ENCODE data around the gene COMT.

The COMT gene

DNA sequence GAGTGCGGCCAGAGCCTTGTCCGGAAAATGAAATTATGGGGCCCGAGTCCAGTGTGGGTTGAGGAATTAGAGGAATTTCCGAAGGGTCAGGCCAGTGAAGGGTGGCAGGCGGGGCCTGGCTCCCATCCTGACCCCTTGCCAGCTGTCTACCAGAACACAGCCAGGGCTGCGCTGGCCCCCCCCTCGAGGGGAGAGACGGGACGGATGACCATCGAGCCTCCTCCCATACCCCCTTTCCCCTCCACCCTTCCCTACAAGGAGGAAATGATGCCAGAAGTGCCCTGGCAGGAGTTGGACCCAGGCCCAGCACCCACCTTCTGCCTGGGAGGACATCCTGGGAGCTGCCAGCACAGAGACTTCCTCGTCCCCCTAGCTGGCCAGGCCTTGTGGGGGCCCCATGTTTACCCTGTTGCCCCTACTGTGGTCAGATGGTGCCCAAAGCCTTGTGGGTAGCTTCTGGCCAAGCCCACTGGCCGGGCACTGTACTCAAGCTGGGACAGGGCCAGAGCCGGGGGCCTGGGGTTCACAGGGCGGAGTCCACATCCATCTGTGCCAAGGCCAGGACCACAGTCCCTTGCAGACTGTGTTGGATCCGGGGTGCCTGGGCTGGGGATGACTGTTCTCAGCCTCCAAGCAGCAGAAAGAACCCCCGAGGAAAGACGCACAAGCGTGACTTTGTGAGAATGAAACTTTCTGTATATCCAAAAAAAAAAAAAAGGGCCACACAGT, 54.2 kb downstream of the COMT start:
- DNase-seq (ENCODE audit: low read depth): no peak

DNA sequence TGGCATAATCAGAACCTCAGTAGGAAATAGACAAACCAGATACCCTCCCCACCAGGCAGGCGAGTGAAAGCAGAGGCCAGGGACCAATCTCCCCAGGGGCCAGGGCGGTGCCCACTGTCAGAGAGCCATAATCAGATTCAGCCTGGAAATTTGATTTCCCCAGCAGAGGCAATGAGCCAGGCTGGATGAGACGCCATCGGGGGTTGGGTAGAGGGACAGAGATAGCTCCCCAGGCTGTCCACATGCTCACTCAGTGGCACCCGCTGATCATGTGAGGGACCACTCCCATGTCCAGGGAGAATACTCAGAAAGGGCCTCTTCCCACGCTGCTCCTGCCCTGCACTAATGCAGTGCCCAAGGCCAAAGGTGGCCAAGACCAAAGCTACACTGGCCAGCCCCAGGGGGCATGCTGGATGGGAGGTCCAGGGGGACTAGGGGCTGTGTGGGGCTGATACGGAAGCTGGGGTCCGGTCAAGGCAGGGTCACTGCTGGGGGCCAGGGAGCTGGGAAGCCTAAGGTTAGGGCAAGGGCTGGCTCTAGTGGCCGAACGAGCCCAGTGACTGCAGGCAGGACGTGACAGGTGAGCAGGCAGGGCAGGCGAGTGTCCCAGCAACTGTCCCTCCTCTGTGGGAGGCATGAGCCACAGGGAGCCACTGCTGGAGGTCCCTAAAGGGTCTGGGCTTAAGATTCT, 55.3 kb downstream of the COMT start:
- no peak for DNase-seq (ENCODE audit: low read depth)

DNA sequence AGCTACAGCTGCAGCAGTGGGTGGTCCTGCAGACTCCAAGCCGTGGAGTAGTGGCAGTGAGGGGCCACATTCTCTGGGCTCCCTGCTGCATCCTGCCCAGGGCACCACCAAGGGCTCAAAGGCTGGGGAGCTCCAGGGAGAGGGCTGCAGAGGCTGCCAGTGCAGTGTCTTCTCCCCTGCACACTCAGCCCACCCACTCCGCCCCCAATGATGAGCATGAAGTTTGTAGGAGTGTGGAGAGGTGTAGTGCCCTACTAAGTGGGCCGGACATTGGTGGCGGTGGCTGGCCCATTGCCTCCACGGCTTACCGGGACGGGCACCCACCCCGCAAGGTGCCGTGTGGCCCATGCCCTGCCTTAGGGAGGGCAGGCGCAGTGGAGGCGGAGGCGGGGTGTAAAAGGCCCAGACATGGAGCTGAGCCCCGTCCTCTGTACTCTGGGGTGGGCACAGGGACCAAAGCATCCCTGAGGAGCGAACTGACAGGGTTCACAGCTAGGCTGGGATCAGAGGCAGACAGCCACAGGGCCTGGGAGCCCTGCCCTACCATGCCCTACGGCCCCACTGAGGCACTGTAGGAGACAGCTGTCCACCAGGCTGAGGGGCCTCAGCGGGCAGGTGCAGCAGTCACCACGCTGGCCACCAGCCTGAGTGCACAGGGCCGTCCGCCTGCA, 56.1 kb downstream of the COMT start:
- no peak for DNase-seq (ENCODE audit: low read depth)

DNA sequence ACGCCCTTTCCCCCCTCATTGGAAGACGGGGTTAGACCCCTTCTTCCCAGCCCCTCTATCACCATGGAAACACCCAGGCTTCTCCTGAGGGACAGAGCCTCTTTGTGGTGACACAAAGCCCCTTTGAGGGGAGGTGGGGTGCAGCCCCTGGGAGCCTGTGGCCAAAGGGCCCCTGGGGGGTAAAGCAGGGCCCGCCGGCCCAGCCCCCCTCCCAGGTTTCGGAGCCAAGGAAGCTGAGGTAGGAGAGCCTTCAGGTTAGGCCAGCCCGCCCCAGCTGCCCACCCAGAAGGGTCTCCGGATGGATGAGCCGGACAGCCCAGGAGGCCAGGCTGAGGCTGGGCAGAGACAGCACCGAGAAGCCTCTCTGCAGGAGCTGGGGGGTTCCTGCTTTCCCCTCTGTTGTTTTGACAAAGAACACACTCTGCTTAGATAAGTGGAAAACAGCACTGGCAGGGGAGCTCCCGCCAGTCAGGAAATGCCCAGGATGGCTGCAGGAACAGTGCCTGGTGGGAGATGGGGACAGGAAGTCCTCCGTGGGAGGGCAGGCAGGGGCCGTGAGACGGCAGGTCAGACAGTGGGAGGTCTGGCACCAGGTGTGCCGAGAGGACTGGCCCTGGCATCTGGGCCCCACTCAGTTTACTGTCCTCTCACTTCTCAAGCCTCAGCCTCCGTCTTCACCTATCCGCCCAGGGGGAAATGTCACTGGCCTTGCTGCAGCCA, 56.8 kb downstream of the COMT start:
- DNase-seq (ENCODE audit: low read depth): no peak

DNA sequence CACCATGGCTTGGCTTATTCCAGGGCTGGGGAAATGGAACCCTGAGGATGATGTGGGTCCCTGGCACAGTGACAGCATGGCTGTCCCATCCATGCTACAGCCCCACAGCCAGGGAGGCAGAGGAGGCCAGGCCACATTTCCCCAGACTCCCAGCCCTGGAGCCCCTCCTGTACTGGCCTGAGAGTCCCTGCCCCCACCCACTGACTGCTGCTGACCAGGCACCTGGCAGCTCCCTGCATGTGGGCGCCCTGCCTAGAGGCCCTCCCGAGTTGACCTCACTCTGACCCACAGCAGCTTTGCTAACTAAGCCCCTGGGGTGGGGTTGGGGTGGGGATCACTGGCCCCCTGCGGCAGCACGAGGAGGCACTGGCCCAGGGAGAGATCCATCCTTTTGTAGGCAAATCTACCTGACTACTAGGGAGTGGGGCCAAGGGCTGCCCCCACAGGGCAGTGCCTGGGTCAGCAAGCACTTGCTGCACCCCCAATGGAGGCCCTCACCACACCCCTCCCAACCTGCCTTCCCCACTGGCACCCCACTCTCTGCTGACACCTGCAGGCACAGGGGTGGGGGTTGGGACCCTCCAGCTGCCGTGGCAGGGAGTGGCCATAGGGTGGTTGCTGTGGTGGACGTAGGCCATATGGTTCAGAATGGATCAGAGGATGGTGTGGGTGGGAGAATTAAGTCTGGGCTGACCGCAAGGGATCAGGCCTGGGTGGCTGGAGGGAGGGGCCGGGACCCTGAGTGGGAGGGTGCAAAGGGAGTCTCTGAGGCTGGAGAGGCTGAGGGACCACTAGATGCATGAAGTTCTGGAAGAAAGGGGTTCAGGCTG, 57.6 kb downstream of the COMT start:
- DNase-seq (ENCODE audit: low read depth): no peak

DNA sequence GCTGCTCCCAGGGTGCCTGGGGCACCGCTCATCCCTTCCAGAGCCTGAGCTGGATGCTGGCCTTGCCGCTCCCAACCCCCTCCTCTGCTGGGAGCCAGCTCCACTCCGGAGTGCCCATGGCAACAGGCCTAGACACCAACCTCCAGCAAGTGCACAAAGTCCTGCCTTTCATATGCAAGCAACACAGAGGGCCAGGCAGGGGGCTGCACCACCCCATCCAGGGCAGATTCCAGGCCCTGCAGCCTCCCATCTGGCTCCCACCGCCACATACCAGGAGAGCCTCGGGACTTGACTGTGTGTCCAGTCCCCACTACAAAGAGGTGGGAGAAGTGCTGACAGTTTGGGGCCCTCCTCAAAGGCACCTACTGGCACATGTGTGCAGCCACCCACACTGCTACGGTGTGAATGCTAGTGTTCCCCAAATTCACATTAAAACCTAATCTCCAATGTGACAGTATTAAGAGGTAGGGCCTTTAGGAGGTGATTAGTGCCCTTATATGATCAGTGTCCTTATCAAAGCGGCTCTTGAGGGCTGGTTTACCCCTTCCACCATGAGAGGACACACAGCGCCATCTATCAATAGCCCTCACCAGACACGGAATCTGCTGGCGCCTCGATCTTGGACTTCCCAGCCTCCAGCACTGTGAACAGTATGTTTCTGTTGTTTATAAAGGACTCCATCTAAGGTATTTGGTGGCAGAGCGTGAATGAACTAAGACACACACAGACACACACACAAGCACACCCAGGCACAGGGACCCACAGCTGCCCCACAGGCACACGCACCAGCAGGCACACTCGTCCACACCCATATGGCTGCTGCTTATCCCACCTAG, 58.9 kb downstream of the COMT start:
- no peak for DNase-seq (ENCODE audit: low read depth)

DNA sequence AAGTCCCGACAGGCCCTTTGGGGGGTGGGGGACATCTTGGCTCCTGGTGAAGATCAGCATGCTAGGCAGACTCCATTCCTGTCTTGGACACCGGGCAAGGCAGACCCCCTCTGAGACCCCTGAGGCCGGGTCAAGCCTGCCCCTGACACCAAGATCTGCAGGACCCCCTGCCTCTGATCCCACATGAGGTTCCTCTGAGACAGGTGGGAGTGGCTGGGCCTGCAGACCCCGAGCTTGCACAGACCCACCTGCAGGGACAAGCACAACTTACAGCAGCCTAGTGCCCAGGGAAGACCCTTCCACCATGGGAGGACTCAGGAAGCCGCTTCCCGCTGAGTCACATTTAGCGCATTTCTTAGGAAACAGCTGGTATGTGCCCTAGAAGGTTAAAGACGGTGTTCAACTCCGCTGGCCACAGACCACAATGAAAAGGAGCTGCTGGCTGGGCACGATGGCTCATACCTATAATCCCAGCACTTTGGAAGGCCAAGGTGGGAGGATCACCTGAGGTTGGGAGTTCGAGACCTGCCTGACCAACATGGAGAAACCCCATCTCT, 59.6 kb downstream of the COMT start:
- no peak for DNase-seq (ENCODE audit: low read depth)

DNA sequence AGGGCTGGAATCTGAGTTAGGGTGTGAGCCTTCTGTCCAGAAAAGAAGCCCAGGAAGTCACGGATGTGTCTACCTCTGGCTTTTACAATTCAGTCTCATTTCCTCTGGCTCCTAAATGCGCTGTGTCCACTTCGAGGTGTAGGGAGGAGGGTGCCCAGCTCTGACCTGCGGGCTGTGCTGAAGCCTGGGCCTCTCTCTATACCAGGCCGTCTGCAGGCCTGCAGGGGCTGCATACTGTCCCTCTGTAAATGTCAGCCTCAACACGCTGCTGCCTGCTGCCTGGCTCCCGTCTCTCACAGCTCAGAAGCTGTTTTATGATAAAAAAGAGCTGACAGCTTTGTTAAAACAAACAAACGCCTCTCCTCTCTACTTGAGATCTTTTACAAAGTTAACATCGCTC, 60.6 kb downstream of the COMT start:
- no peak for DNase-seq (ENCODE audit: low read depth)

DNA sequence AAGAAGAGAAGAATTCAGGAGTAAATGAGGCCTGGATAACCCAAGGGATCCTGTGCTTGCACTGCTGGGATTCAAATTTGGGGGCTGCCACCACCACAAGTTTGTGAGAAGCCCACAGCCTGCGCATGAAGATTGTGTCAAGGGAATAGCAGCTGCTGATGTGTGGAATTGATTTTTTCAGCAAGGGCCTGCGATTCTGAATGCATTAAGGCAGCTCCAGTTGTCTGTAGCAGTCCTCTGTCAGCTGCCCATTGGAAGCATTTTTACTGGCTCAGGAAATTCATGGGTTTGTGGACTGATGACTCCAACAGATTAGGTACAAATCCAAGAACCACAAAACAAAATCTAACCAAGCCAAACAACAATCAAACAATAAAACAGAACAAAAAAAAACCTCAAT, 61.1 kb downstream of the COMT start:
- DNase-seq (ENCODE audit: low read depth): no peak

DNA sequence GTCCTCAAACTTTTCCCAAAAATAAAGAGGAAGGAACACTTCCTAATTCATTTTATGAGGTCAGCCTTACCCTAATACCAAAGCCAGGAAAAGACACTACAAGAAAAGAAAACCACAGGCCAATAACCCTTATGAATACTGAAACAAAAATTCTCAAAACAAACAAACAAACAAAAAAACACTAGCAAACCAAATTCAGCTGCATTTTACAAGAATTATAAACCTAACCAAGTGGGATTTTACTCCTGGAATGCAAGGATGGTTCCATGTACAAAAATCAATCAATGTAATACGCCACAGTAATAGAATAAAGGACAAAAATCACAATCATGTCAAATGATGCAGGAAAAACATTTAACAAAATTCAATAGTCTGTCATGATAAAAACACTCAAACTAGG, 61.7 kb downstream of the COMT start:
- DNase-seq (ENCODE audit: low read depth): no peak

DNA sequence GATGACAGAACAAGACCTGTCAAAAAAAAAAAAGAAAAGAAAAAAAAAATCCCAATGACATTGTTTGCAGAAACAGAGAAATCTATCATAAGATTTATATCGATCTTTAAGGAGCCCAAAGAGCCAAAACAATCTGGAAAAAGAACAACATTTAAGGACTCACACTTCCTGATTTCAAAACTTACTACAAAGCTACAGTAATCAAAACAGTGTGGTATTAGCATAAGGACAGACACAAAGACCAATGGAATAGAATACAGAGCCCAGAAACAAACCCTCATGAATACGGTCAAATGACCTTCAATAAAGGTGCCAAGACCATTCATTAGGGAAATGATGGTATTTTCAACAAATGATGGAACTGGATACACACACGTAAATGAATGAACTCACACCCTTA, 62.9 kb downstream of the COMT start:
- no peak for DNase-seq (ENCODE audit: low read depth)

DNA sequence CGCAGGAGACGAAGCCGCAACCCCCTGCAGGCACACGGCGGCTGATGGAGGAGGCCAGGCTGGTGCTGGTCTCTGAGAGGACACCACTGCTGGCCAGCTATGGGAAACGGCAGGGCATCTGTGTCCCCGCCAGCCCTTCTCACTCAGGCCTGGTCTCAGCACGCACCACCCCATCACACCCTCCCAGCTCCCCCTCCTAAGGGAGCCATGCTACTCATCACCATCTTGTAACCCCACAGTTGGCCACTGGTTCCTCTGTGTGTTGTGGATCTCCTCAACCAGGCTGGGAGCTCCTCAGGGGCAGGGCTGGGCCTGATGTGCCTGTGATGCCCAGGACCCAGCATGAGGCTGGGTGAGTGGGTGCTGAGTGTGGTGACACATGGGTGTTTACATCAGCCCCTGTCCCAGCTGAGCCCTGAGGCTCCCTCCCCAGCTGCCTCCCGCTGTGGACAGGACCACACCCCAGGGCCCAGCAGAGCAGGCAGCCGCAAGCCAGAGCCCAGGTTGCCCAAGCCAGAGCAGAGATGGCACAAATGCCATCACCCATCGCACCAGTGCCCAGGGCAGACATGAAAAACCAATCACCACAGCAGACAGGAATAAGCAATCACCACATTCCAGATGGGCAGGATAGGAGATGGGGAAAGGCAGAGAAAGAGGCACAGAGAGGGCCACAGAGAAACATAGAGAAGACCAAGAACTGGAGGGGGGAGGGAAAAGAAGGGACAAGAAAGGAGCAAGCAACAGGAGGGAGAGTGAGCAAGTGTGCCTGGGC, 66.8 kb downstream of the COMT start:
- DNase-seq (ENCODE audit: low read depth): no peak

DNA sequence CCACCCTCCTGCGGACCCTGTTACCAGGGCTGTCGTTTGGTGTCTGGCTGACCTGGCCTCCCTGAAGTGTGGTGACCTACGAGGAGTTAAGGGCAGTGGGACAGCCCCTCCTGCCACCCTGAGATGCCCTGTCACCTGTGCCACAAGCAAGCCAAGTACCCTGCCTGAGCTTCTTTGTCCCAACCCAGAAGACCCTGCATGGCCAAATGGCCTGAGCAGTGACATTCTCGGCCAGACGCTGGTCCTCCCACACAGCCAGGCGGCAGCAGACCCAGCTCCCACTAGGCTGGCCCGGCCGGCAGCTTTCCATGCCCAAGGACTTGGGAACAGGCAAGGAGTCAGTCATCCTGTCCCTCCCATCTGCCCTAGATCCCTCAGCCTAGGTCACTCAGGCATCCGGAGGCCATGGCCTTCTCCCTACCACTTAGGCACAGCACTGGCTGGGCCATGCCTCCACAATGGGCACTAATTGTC, 67.5 kb downstream of the COMT start:
- DNase-seq (ENCODE audit: low read depth): no peak

DNA sequence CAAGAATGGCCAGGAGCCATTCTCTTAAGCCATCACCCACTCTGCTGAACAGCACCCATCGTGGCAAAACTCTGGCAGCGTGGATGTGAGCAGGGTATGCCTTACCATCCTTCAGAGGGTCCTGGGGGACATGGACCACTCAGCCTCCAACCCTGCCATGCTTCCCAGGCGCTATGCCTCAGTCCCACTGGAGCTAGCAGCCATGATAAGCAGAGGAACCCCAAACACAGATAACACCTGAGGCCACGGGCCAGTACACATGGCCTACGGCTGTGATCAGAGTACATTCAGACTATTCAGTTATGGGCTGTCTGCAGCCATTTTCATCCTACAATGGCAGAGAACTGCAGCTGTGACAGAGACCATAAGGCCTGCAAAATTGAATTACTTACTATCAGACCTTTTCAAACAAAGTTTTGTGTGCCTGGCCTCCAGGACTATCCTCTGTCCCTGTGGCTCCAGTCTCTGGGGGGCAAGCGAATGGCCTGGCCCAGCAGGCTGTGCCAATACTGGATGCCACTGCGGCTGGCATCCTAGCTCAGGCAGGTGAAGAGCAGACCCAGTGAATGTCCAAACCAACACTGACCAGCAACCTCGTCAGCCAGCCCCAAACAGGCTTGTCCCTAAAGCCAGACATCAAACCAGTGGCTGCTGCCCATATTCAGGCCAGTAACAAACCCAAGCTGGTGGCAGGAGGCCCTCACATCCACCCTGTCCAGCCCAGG, 68.2 kb downstream of the COMT start:
- no peak for DNase-seq (ENCODE audit: low read depth)

DNA sequence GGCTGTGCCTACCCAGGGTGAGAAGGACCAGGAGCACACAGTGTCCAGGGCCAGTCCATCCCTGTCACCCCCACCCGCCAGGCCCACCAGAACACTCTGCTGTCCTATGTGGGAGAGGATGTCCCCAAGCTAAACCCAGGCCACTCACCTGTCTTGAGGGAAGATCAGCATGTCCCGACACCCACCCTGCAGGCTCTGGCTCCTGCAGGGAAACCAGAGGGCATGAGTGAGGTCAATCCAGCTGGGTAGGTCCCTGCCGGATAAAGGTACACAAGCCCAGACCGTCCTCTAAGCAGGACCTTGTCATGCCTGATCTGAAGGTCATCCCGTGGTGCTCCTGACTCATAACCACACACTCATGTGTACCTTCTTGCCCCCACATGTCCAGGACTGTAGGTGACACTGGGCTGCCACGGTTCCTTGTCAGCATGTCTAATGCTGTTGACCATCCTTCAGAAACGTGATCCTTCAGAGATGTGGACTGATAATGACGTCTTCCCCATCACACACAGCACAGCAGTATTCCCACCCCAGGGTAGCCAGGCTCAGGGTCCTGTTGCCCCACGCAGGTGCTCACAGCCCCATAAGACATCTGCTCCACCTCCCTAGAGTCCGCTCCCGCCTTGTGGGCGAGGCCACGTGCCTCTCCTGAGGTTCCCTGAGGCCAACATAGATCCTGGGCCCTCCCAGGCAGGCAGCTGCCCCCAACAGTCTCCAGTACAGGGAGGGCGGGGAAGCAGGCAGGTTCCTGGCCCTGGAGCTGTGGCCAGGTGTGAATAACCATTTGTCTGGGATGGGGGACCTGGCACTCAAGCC, 68.9 kb downstream of the COMT start:
- DNase-seq (ENCODE audit: low read depth): no peak

DNA sequence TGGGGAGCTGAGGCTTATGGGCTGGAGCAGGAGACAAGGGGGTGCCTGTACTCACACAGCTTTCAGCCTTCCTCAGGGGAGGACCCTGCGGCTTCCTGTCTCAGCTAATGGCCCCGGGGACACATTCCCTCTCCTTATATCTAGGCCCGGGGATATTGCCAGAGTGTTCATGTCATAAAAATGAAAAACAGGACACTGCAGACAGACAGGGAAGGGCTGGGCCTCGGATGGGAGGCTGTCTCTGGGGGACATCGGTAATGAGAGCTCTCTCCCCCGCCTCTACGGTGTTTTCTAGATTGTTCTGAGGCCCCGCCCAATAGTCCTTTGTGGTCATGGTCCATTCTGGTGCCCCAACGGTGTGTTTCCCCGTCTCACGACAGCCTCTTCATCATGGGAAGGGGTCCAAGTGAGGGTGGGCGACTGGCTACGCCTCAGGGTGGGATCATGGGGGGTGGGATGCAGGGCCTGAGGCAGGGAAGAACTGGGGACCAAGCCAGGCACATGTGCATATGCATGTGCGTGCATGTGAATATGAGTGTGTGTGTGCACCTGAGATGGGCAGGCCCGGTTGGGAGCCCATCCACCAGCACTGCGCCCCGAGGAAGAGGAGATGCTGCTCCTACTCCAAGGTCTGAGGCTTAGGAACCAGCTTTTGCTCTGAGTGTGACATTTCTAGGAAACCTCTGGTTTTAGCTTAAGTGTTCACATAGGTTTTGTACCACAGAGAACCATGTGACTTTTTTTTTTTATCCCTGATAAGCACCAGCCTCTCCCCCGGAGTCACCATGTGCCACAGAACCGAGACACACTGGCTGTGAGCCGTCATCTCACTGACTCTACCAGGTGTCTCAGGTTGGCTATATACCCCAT, 69.8 kb downstream of the COMT start:
- no peak for DNase-seq (ENCODE audit: low read depth)

Measured in activated T-cell treated with anti-CD3 and anti-CD28 coated beads for 24 hours (primary cell).